Pulmonary artery endothelial cell (primary cell): Measurements from ENCODE around the gene RAMP3. TPM values are rescaled to one million over a fixed set of nuclear protein-coding genes. Genes with fewer than 3 reads are reported as not detected.

ENCODE experiments used
- DNase-seq: peaks from one replicate; pipeline ENCODE4 v3.0.0-alpha.2; 2011; ENCODE audit warnings: low read depth, low spot score
- total RNA-seq: library from RNA; depleted of rRNA; stranded (reverse); fragments of >200 nt; gene quantifications from 2 replicates; pipeline ENCODE4 v1.2.3, GENCODE V29; 2014

The RAMP3 gene
- total RNA-seq, 1 donor from 2014 or later = not detected

- DNase-seq = no peak
These were observed 20.9 kb downstream of the RAMP3 start for GRCh38 chr7:45178241-45179225.

- DNase-seq = no peak
These were observed 22.1 kb downstream of the RAMP3 start for GRCh38 chr7:45179666-45180065.

- no peak for DNase-seq
These were observed 22.7 kb downstream of the RAMP3 start for GRCh38 chr7:45180084-45180986.

- DNase-seq = no peak
These were observed 23.8 kb downstream of the RAMP3 start for GRCh38 chr7:45181286-45181960.

- no peak for DNase-seq
These were observed 24.6 kb downstream of the RAMP3 start for GRCh38 chr7:45181991-45182855.

- no peak for DNase-seq
These were observed 25.5 kb downstream of the RAMP3 start for GRCh38 chr7:45182856-45183710.

- no peak for DNase-seq
These were observed 26.2 kb downstream of the RAMP3 start for GRCh38 chr7:45183711-45184210.

GRCh38 chr7:45184326-45185027 is 26.9 kb downstream of the RAMP3 start:
- no peak for DNase-seq

- no peak for DNase-seq
These were observed 27.7 kb downstream of the RAMP3 start for GRCh38 chr7:45185028-45185863.

- DNase-seq = no peak
These were observed 28.3 kb downstream of the RAMP3 start for GRCh38 chr7:45185864-45186250.

- DNase-seq = no peak
These were observed 28.7 kb downstream of the RAMP3 start for GRCh38 chr7:45186261-45186813.

GRCh38 chr7:45187089-45187945 is 29.7 kb downstream of the RAMP3 start:
- DNase-seq = no peak

GRCh38 chr7:45187946-45188411 is 30.4 kb downstream of the RAMP3 start:
- DNase-seq = no peak

- no peak for DNase-seq
These were observed 31.1 kb downstream of the RAMP3 start for GRCh38 chr7:45188736-45189135.

- DNase-seq = no peak
These were observed 31.8 kb downstream of the RAMP3 start for GRCh38 chr7:45189151-45189970.
